HepG2 (cell line): ENCODE results near the gene WDR54. TPM values are rescaled to one million over a fixed set of nuclear protein-coding genes. Genes with fewer than 3 reads are reported as not detected.

Experiments
- AHR ChIP-seq: IDR thresholded peaks from 2 replicates; pipeline ENCODE4 v1.6.1; 2018; ENCODE audit warnings: missing genetic modification reagents, missing compliant biosample characterization
- ARNTL ChIP-seq: sonication (generic); formaldehyde crosslinking; IDR thresholded peaks from 2 replicates; pipeline ENCODE4 v1.4.0; 2020; ENCODE audit warnings: mild to moderate bottlenecking, missing genetic modification reagents
- GATAD1 ChIP-seq: IDR thresholded peaks from 2 replicates; pipeline ENCODE4 v1.6.1; 2016; ENCODE audit warnings: missing genetic modification reagents, missing compliant biosample characterization
- GPN1 ChIP-seq: sonication (generic); formaldehyde crosslinking; IDR thresholded peaks from 2 replicates; pipeline ENCODE4 v1.5.1; 2020; ENCODE audit warnings: missing genetic modification reagents, borderline replicate concordance
- HDAC1 ChIP-seq: sonication (generic); formaldehyde crosslinking; IDR thresholded peaks from 2 replicates; pipeline ENCODE4 v1.5.1; 2020; ENCODE audit warnings: mild to moderate bottlenecking, missing genetic modification reagents
- HHEX ChIP-seq: IDR thresholded peaks from 2 replicates; pipeline ENCODE4 v1.6.1; 2016; ENCODE audit warnings: control low read depth
- SAP130 ChIP-seq: IDR thresholded peaks from 2 replicates; pipeline ENCODE4 v1.6.1; 2016; ENCODE audit warnings: low read depth
- SATB2 ChIP-seq: sonication (generic); formaldehyde crosslinking; IDR thresholded peaks from 2 replicates; pipeline ENCODE4 v1.5.0; 2020; ENCODE audit warnings: missing genetic modification reagents
- SETDB1 ChIP-seq: sonication (generic); formaldehyde crosslinking; IDR thresholded peaks from 2 replicates; pipeline ENCODE4 v1.5.1; 2020; ENCODE audit warnings: missing genetic modification reagents, mild to moderate bottlenecking, borderline replicate concordance
- TBX2 ChIP-seq: sonication (generic); formaldehyde crosslinking; IDR thresholded peaks from 2 replicates; pipeline ENCODE4 v1.5.0; 2020; ENCODE audit warnings: missing genetic modification reagents, mild to moderate bottlenecking, borderline replicate concordance
- TCF7L2 ChIP-seq: IDR thresholded peaks from 2 replicates; pipeline ENCODE4 v1.6.1; 2011; ENCODE audit warnings: mild to moderate bottlenecking, low read depth, low read length, moderate library complexity
- ZBTB3 ChIP-seq: sonication (generic); formaldehyde crosslinking; IDR thresholded peaks from 2 replicates; pipeline ENCODE4 v1.4.0; 2020; ENCODE audit warnings: low read depth, mild to moderate bottlenecking, moderate library complexity, missing genetic modification reagents, borderline replicate concordance
- ZMYM3 ChIP-seq: sonication (generic); formaldehyde crosslinking; IDR thresholded peaks from 2 replicates; pipeline ENCODE4 v1.5.1; 2020; ENCODE audit warnings: mild to moderate bottlenecking, missing genetic modification reagents
- ZNF326 ChIP-seq: sonication (generic); formaldehyde crosslinking; IDR thresholded peaks from 2 replicates; pipeline ENCODE4 v1.4.0; 2020; ENCODE audit warnings: missing genetic modification reagents, borderline replicate concordance
- ZNF343 ChIP-seq: sonication (generic); formaldehyde crosslinking; IDR thresholded peaks from 2 replicates; pipeline ENCODE4 v1.4.0; 2020; ENCODE audit warnings: mild to moderate bottlenecking, missing genetic modification reagents
- ZNF576 ChIP-seq: sonication (generic); formaldehyde crosslinking; IDR thresholded peaks from 2 replicates; pipeline ENCODE4 v1.4.0; 2020; ENCODE audit warnings: mild to moderate bottlenecking, missing genetic modification reagents
- ZNF674 ChIP-seq: sonication (generic); formaldehyde crosslinking; IDR thresholded peaks from 2 replicates; pipeline ENCODE4 v1.5.0; 2020; ENCODE audit warnings: low read depth, mild to moderate bottlenecking, missing genetic modification reagents
- ZNF776 ChIP-seq: sonication (generic); formaldehyde crosslinking; IDR thresholded peaks from 2 replicates; pipeline ENCODE4 v1.4.0; 2020; ENCODE audit warnings: mild to moderate bottlenecking, missing genetic modification reagents
- polyA plus RNA-seq, 8 experiments: library from polyadenylated mRNA; depleted of rRNA in 3 of 8; stranded (reverse) in 7 of 8; unstranded in 1 of 8; fragments of >200 nt; fragmentation: Illumina TruSeq in 4 of 8; extraction: Trizol in 4 of 8; gene quantifications; 2 replicates each; pipeline versions ENCODE4 v1.2.1 to v1.2.3, GENCODE V29; 2011 to 2016; ENCODE audit warnings: low read depth in 4 of 8, missing spikeins in 1 of 8, mixed read lengths in 1 of 8; ENCODE audit not compliant: insufficient read depth in 1 of 8
- total RNA-seq, 5 experiments: library from RNA; depleted of rRNA; stranded (reverse); fragments of >200 nt; fragmentation: Illumina TruSeq; extraction: Trizol; gene quantifications; 2 replicates each; pipeline ENCODE4 v1.2.3, GENCODE V29; 2016; ENCODE audit warnings: low read depth in 1 of 5
- TF ChIP-seq, protein P1 (sequence below): fragments of 450-650 bp; IDR thresholded peaks from 2 replicates; pipeline ENCODE4 v1.6.1; 2017; ENCODE audit warnings: mild to moderate bottlenecking
- TF ChIP-seq, protein P2 (sequence below): sonication (generic); formaldehyde crosslinking; IDR thresholded peaks from 2 replicates; pipeline ENCODE4 v1.4.0; 2020; ENCODE audit warnings: mild to moderate bottlenecking, missing genetic modification reagents

The WDR54 gene
- total and polyA plus RNA-seq, 2 of the 13 experiments (the other 11 are each of a cell fraction or from before 2014, with no cell fraction given) = 2.0 to 17.3 TPM

DNA sequence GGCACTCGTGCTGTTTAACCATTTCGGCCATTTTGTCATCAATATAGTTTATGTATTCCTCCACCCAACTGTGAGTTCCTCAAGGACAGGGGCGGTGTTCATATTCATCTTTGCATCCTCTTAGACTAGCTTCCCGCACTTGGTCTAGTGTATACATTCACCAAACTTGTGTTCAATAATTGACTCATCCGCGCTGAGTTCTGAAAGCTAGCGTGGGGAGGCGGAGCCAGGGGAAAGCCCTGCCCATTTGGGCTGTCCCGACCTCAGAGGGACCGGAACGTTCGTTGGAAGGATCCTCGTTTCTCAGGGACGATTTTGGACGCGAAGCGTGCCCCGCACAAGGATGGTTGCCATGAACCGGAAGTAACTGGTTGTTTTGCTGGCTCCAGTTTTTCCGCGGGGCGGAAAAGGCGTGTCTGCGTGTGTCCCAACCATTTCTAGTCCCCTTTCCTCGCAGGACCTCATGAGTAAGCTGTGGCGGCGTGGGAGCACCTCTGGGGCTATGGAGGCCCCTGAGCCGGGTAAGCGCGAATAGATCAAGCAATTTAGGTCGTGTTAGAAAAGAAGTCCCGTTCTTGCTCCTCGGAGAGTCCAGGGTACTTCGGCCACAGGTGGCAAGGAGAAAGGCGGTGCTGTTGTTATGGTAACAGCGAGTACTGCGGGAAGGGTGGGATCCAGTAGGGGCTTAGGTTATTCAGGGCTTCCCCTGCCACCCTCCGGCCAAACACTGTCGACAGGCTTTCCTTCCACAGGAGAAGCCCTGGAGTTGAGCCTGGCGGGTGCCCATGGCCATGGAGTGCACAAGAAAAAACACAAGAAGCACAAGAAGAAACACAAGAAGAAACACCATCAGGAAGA lies 33.4 kb downstream of the WDR54 start, which contains the start of gene INO80B (continued):
- TF ChIP-seq ZNF343 (CRISPR knock-in tag) (peak; percentile 75; the same call in 1 of the 2 replicates), HHEX (CRISPR knock-in tag) (peak; percentile 42), SATB2 (CRISPR knock-in tag) (no peak), TCF7L2 (no peak), GATAD1 (CRISPR knock-in tag) (peak; percentile 97), ZBTB3 (0 out of 2 replicates have a peak, but pooled peaks have one; percentile 79), TBX2 (CRISPR knock-in tag) (peak; percentile 85), ZNF326 (CRISPR knock-in tag) (no peak), ARNTL (peak; percentile 83), ZNF674 (no peak), GPN1 (CRISPR knock-in tag) (no peak), AHR (CRISPR knock-in tag) (peak; percentile 94; the same call in 1 of the 2 replicates), ZNF776 (CRISPR knock-in tag) (no peak), ZMYM3 (CRISPR knock-in tag) (peak; percentile 85; the same call in 1 of the 2 replicates), SETDB1 (CRISPR knock-in tag) (no peak), HDAC1 (CRISPR knock-in tag) (peak; percentile 99), SAP130 (CRISPR knock-in tag) (peak; percentile 100), ZNF576 (CRISPR knock-in tag) (no peak)
- TF ChIP-seq, protein P1, sequence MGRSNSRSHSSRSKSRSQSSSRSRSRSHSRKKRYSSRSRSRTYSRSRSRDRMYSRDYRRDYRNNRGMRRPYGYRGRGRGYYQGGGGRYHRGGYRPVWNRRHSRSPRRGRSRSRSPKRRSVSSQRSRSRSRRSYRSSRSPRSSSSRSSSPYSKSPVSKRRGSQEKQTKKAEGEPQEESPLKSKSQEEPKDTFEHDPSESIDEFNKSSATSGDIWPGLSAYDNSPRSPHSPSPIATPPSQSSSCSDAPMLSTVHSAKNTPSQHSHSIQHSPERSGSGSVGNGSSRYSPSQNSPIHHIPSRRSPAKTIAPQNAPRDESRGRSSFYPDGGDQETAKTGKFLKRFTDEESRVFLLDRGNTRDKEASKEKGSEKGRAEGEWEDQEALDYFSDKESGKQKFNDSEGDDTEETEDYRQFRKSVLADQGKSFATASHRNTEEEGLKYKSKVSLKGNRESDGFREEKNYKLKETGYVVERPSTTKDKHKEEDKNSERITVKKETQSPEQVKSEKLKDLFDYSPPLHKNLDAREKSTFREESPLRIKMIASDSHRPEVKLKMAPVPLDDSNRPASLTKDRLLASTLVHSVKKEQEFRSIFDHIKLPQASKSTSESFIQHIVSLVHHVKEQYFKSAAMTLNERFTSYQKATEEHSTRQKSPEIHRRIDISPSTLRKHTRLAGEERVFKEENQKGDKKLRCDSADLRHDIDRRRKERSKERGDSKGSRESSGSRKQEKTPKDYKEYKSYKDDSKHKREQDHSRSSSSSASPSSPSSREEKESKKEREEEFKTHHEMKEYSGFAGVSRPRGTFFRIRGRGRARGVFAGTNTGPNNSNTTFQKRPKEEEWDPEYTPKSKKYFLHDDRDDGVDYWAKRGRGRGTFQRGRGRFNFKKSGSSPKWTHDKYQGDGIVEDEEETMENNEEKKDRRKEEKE = no peak
- TF ChIP-seq, protein P2, sequence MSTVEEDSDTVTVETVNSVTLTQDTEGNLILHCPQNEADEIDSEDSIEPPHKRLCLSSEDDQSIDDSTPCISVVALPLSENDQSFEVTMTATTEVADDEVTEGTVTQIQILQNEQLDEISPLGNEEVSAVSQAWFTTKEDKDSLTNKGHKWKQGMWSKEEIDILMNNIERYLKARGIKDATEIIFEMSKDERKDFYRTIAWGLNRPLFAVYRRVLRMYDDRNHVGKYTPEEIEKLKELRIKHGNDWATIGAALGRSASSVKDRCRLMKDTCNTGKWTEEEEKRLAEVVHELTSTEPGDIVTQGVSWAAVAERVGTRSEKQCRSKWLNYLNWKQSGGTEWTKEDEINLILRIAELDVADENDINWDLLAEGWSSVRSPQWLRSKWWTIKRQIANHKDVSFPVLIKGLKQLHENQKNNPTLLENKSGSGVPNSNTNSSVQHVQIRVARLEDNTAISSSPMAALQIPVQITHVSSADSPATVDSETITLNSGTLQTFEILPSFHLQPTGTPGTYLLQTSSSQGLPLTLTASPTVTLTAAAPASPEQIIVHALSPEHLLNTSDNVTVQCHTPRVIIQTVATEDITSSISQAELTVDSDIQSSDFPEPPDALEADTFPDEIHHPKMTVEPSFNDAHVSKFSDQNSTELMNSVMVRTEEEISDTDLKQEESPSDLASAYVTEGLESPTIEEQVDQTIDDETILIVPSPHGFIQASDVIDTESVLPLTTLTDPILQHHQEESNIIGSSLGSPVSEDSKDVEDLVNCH (CRISPR knock-in tag) = no peak
